Loucy (cell line): ENCODE measurements around the gene OGDH.

Experiments used
- H2AFZ ChIP-seq: fragments of 200-600 bp; sonication (generic); 2 replicates; pipeline ENCODE4 v1.6.0; 2016; ENCODE audit warnings: antibody characterized with exemption, mild to moderate bottlenecking, low read length, moderate library complexity
- H3F3A ChIP-seq: fragments of 200-600 bp; 2 replicates; pipeline ENCODE4 v1.6.0; 2016; ENCODE audit warnings: antibody characterized with exemption, low read depth, mild to moderate bottlenecking
- H3K27me3 ChIP-seq: fragments of 200-600 bp; sonication (generic); 2 replicates; pipeline ENCODE4 v1.6.1; 2014; ENCODE audit warnings: low read length, mild to moderate bottlenecking; ENCODE audit not compliant: insufficient read depth, poor library complexity, severe bottlenecking
- H3K36me3 ChIP-seq: fragments of 200-600 bp; sonication (generic); 2 replicates; pipeline ENCODE4 v1.6.1; 2016; ENCODE audit warnings: low read length; ENCODE audit not compliant: insufficient read depth
- H3K4me1 ChIP-seq: fragments of 200-600 bp; sonication (generic); 2 replicates; pipeline ENCODE4 v1.5.1; 2014; ENCODE audit warnings: low read length, mild to moderate bottlenecking; ENCODE audit not compliant: insufficient read depth, poor library complexity, severe bottlenecking
- H3K4me2 ChIP-seq: fragments of 200-600 bp; sonication (generic); 2 replicates; pipeline ENCODE4 v1.6.0; 2014; ENCODE audit warnings: antibody characterized with exemption, low read length, low read depth, mild to moderate bottlenecking; ENCODE audit not compliant: poor library complexity, severe bottlenecking
- H3K4me3 ChIP-seq: fragments of 200-600 bp; sonication (generic); 2 replicates; pipeline ENCODE4 v1.5.1; 2014; ENCODE audit warnings: low read length, mild to moderate bottlenecking, mixed read lengths; ENCODE audit not compliant: poor library complexity, severe bottlenecking
- H3K79me2 ChIP-seq: fragments of 200-600 bp; sonication (generic); 2 replicates; pipeline ENCODE4 v1.6.1; 2014; ENCODE audit warnings: low read length; ENCODE audit not compliant: insufficient read depth
- H3K9ac ChIP-seq: fragments of 200-600 bp; sonication (generic); 2 replicates; pipeline ENCODE4 v1.6.0; 2014; ENCODE audit warnings: mild to moderate bottlenecking, low read depth, low read length, moderate library complexity; ENCODE audit not compliant: poor library complexity, severe bottlenecking
- H3K9me2 ChIP-seq: fragments of 200-600 bp; sonication (generic); replicated peaks from 2 replicates; pipeline ENCODE4 v1.6.1; 2016; ENCODE audit warnings: low read depth, low read length, mixed read lengths
- H3K9me3 ChIP-seq: fragments of 200-600 bp; sonication (generic); 2 replicates; pipeline ENCODE4 v1.6.1; 2014; ENCODE audit warnings: mild to moderate bottlenecking, antibody characterized with exemption, low read length, low read depth; ENCODE audit not compliant: insufficient read depth
- H4K20me1 ChIP-seq: fragments of 200-600 bp; sonication (generic); 2 replicates; pipeline ENCODE4 v1.6.0; 2014; ENCODE audit warnings: antibody characterized with exemption, low read length, mild to moderate bottlenecking; ENCODE audit not compliant: insufficient read depth, poor library complexity, severe bottlenecking
- CTCF ChIP-seq: fragments of 200-600 bp; sonication (generic); conservative IDR thresholded peaks from 2 replicates; pipeline ENCODE4 v1.5.1; 2014; ENCODE audit warnings: mild to moderate bottlenecking, antibody characterized with exemption, low read length
- EZH2phosphoT487 ChIP-seq: fragments of 200-600 bp; IDR thresholded peaks from 2 replicates; pipeline ENCODE4 v1.6.1; 2018; ENCODE audit warnings: antibody characterized with exemption, mild to moderate bottlenecking, moderate library complexity, borderline replicate concordance

The OGDH gene

GRCh38 chr7:44622342-44623151 lies 16.1 kb downstream of the OGDH start:
- Histone ChIP-seq H3K9ac (no peak overlapping the region), H2AFZ (no peak overlapping the region)
- TF ChIP-seq EZH2phosphoT487, result no peak
- TF ChIP-seq CTCF, result no peak

GRCh38 chr7:44624318-44624717 lies 17.9 kb downstream of the OGDH start:
- Histone ChIP-seq H3K9me2 (no peaks in the 10 kb centered on the region), H3F3A (no peaks in the 10 kb centered on the region), H3K4me1 (peaks cover 4% of the 10 kb centered on the region), H3K36me3 (peaks cover 30% of the 10 kb centered on the region; the same call in 1 of the 2 replicates), H3K4me3 (no peak overlapping the region), H3K27me3 (no peaks in the 10 kb centered on the region), H2AFZ (no peak overlapping the region), H4K20me1 (peaks cover 24% of the 10 kb centered on the region), H3K9me3 (no peaks in the 10 kb centered on the region), H3K79me2 (peaks cover 67% of the 10 kb centered on the region), H3K9ac (no peak overlapping the region), H3K4me2 (no peak overlapping the region)
- TF ChIP-seq CTCF, result no peak
- TF ChIP-seq EZH2phosphoT487, result no peak

More at GRCh38 chr7:44622342-44623151, 16.1 kb downstream of the OGDH start:
- H3K27me3 ChIP-seq, result no peaks in the 10 kb centered on the region
- peaks cover 39% of the 10 kb centered on the region for H4K20me1 ChIP-seq
- H3K9me2 ChIP-seq, result no peaks in the 10 kb centered on the region
- H3K79me2 ChIP-seq, result peaks cover 85% of the 10 kb centered on the region
- H3K4me3 ChIP-seq, result no peak overlapping the region
- H3K4me2 ChIP-seq, result no peak overlapping the region
- H3K4me1 ChIP-seq, result peaks cover 14% of the 10 kb centered on the region
- no peaks in the 10 kb centered on the region for H3F3A ChIP-seq
- peaks cover 36% of the 10 kb centered on the region; the same call in 1 of the 2 replicates for H3K36me3 ChIP-seq
- no peaks in the 10 kb centered on the region for H3K9me3 ChIP-seq

- TF ChIP-seq EZH2phosphoT487 (no peak), CTCF (no peak)
- Histone ChIP-seq H3K4me1 (peaks cover 3% of the 10 kb centered on the region), H3K36me3 (peaks cover 33% of the 10 kb centered on the region; the same call in 1 of the 2 replicates), H3K9me2 (no peaks in the 10 kb centered on the region), H3F3A (no peaks in the 10 kb centered on the region), H3K4me3 (no peak overlapping the region), H3K4me2 (no peak overlapping the region), H3K79me2 (peaks cover 54% of the 10 kb centered on the region), H2AFZ (no peak overlapping the region), H4K20me1 (peaks cover 16% of the 10 kb centered on the region), H3K27me3 (no peaks in the 10 kb centered on the region), H3K9ac (no peak overlapping the region), H3K9me3 (no peaks in the 10 kb centered on the region)
Observed at GRCh38 chr7:44625526-44626471, 19.4 kb downstream of the OGDH start.
